ENCODE measurements around the gene ADARB2.

Gene ADARB2

GRCh38 chr10:1187151-1187854 is 550.0 kb downstream of the ADARB2 start:
- no peak for DNase-seq (ENCODE audit: low spot score)

GRCh38 chr10:1186683-1186990 is 550.7 kb downstream of the ADARB2 start:
- DNase-seq (ENCODE audit: low spot score) = no peak

GRCh38 chr10:1185911-1186682 is 551.2 kb downstream of the ADARB2 start:
- DNase-seq (ENCODE audit: low spot score) = no peak

- DNase-seq (ENCODE audit: low spot score) = no peak
Observed at GRCh38 chr10:1184541-1185430, 552.5 kb downstream of the ADARB2 start.

GRCh38 chr10:1183701-1184100 is 553.6 kb downstream of the ADARB2 start:
- no peak for DNase-seq (ENCODE audit: low spot score)

- no peak for DNase-seq (ENCODE audit: low spot score)
Observed at GRCh38 chr10:1183033-1183396, 554.3 kb downstream of the ADARB2 start.

- DNase-seq (ENCODE audit: low spot score) = no peak
Observed at GRCh38 chr10:1182280-1183032, 554.9 kb downstream of the ADARB2 start.

GRCh38 chr10:1180836-1181235 is 556.5 kb downstream of the ADARB2 start:
- no peak for DNase-seq (ENCODE audit: low spot score)

GRCh38 chr10:1180071-1180730 is 557.1 kb downstream of the ADARB2 start:
- DNase-seq (ENCODE audit: low spot score) = no peak

- no peak for DNase-seq (ENCODE audit: low spot score)
Observed at GRCh38 chr10:1179346-1180070, 557.8 kb downstream of the ADARB2 start.

- DNase-seq (ENCODE audit: low spot score) = no peak
Observed at GRCh38 chr10:1178506-1178905, 558.8 kb downstream of the ADARB2 start.

GRCh38 chr10:1177936-1178335 is 559.4 kb downstream of the ADARB2 start:
- no peak for DNase-seq (ENCODE audit: low spot score)

GRCh38 chr10:1175956-1176565 is 561.3 kb downstream of the ADARB2 start:
- DNase-seq (ENCODE audit: low spot score) = no peak

GRCh38 chr10:1174022-1174421 is 563.3 kb downstream of the ADARB2 start:
- no peak for DNase-seq (ENCODE audit: low spot score)

- no peak for DNase-seq (ENCODE audit: low spot score)
Observed at GRCh38 chr10:1173091-1173490, 564.2 kb downstream of the ADARB2 start.

GRCh38 chr10:1172256-1172984 is 564.9 kb downstream of the ADARB2 start:
- DNase-seq (ENCODE audit: low spot score) = no peak

GRCh38 chr10:1171586-1171985 is 565.7 kb downstream of the ADARB2 start:
- DNase-seq (ENCODE audit: low spot score) = no peak

- DNase-seq (ENCODE audit: low spot score) = no peak
Observed at GRCh38 chr10:1171182-1171581, 566.1 kb downstream of the ADARB2 start.

- DNase-seq (ENCODE audit: low spot score) = no peak
Observed at GRCh38 chr10:1170867-1171180, 566.5 kb downstream of the ADARB2 start.

Data from CD4-positive, alpha-beta T cell treated with Interleukin-15 for 4 hours (primary cell).